GM18507 (cell line): ENCODE results near the gene PLEKHG5.
A peak's percentile ranks its signal among the peaks of the same experiment; 100 is the strongest.
"Not testable (repeated sequence)": the region's sequence is repeated elsewhere in the genome, so short reads cannot be mapped to it uniquely, and the experiment has no call there.

Experiments
- DNase-seq: peaks from one replicate; pipeline ENCODE4 v3.0.0; 2011; ENCODE audit warnings: low read depth; ENCODE audit not compliant: insufficient read length; ENCODE audit errors: extremely low spot score
- FAIRE-seq: peaks from 2 replicates; lab custom pipeline; 2011; peaks lifted over from hg19 to GRCh38; lab: Jason Lieb, UNC

Gene PLEKHG5

GRCh38 chr1:6450486-6450885 lies 41.0 kb downstream of the PLEKHG5 start:
- FAIRE-seq, DNase-seq: not testable (repeated sequence)

- no peak for DNase-seq
- FAIRE-seq = no peak
These were observed 41.4 kb downstream of the PLEKHG5 start for GRCh38 chr1:6450005-6450450.

- DNase-seq (no peak), FAIRE-seq (no peak)
These were observed 42.5 kb downstream of the PLEKHG5 start for GRCh38 chr1:6448749-6449631.

- no peak for FAIRE-seq
- DNase-seq = no peak
These were observed 43.4 kb downstream of the PLEKHG5 start for GRCh38 chr1:6447818-6448748.

- no peak for DNase-seq
- peak; percentile 12 for FAIRE-seq
These were observed 44.2 kb downstream of the PLEKHG5 start for GRCh38 chr1:6447016-6447817.

GRCh38 chr1:6446665-6447015 lies 44.8 kb downstream of the PLEKHG5 start:
- no peak for DNase-seq
- FAIRE-seq = no peak

GRCh38 chr1:6445929-6446328 lies 45.5 kb downstream of the PLEKHG5 start:
- not testable (repeated sequence) for DNase-seq, FAIRE-seq

- no peak for DNase-seq
These were observed 46.3 kb downstream of the PLEKHG5 start for GRCh38 chr1:6445062-6445763.

GRCh38 chr1:6444377-6444776 lies 47.1 kb downstream of the PLEKHG5 start:
- no peak for DNase-seq
- no peak for FAIRE-seq

More at GRCh38 chr1:6445062-6445763, 46.3 kb downstream of the PLEKHG5 start:
- no peak for FAIRE-seq

GRCh38 chr1:6443339-6444115 lies 47.9 kb downstream of the PLEKHG5 start:
- DNase-seq = no peak
- FAIRE-seq = no peak

- no peak for DNase-seq
These were observed 49.9 kb downstream of the PLEKHG5 start for GRCh38 chr1:6441586-6441985.

GRCh38 chr1:6440198-6441126 lies 51.0 kb downstream of the PLEKHG5 start:
- DNase-seq (peak; percentile 42), FAIRE-seq (no peak)

More at GRCh38 chr1:6441586-6441985, 49.9 kb downstream of the PLEKHG5 start:
- FAIRE-seq = no peak

GRCh38 chr1:6438047-6438525 lies 53.4 kb downstream of the PLEKHG5 start:
- FAIRE-seq (peak; percentile 55), DNase-seq (peak; percentile 62)

- DNase-seq, FAIRE-seq: not testable (repeated sequence)
These were observed 54.3 kb downstream of the PLEKHG5 start for GRCh38 chr1:6437012-6437700.

GRCh38 chr1:6436277-6436676 lies 55.2 kb downstream of the PLEKHG5 start:
- DNase-seq, FAIRE-seq: not testable (repeated sequence)

- no peak for FAIRE-seq
- no peak for DNase-seq
These were observed 55.9 kb downstream of the PLEKHG5 start for GRCh38 chr1:6435547-6435946.
